Smooth muscle cell (in vitro differentiated cells): ENCODE results near the gene TRPM1. TPM values are rescaled to one million over a fixed set of nuclear protein-coding genes. Genes with fewer than 3 reads are reported as not detected.

ENCODE experiments used
- DNase-seq: peaks from one replicate; lab custom pipeline; 2025; ENCODE audit not compliant: unreplicated experiment; lab: John Stamatoyannopoulos, UW
- H2AFZ ChIP-seq: fragments of 200-600 bp; sonication (generic); 2 replicates; pipeline ENCODE4 v1.6.0; 2016; ENCODE audit warnings: antibody characterized with exemption, low read depth, mild to moderate bottlenecking
- H3F3A ChIP-seq: fragments of 200-600 bp; sonication (generic); 2 replicates; pipeline ENCODE4 v1.6.0; 2017; ENCODE audit warnings: antibody characterized with exemption, low read depth
- H3K27ac ChIP-seq: fragments of 200-600 bp; sonication (generic); 2 replicates; pipeline ENCODE4 v1.5.1; 2016; ENCODE audit warnings: low read depth, mild to moderate bottlenecking
- H3K27me3 ChIP-seq: fragments of 200-600 bp; sonication (generic); 2 replicates; pipeline ENCODE4 v1.6.1; 2016; ENCODE audit warnings: low read depth, mild to moderate bottlenecking
- H3K36me3 ChIP-seq: fragments of 200-600 bp; sonication (generic); 2 replicates; pipeline ENCODE4 v1.5.1; 2016; ENCODE audit warnings: low read depth
- H3K4me1 ChIP-seq: fragments of 200-600 bp; sonication (generic); 2 replicates; pipeline ENCODE4 v1.5.1; 2016; ENCODE audit warnings: low read depth
- H3K4me2 ChIP-seq: fragments of 200-600 bp; sonication (generic); 2 replicates; pipeline ENCODE4 v1.6.0; 2016; ENCODE audit warnings: mild to moderate bottlenecking
- H3K4me3 ChIP-seq: fragments of 200-600 bp; sonication (generic); 2 replicates; pipeline ENCODE4 v1.5.1; 2016; ENCODE audit warnings: mild to moderate bottlenecking
- H3K79me2 ChIP-seq: fragments of 200-600 bp; sonication (generic); 2 replicates; pipeline ENCODE4 v1.6.0; 2016; ENCODE audit warnings: low read depth, mild to moderate bottlenecking
- H3K9ac ChIP-seq: fragments of 200-600 bp; sonication (generic); 2 replicates; pipeline ENCODE4 v1.6.0; 2016; ENCODE audit warnings: low read depth
- H3K9me3 ChIP-seq: fragments of 200-600 bp; sonication (generic); replicated peaks from 2 replicates; pipeline ENCODE4 v1.5.1; 2016; ENCODE audit warnings: low read depth
- H4K20me1 ChIP-seq: fragments of 200-600 bp; sonication (generic); 2 replicates; pipeline ENCODE4 v1.6.0; 2016; ENCODE audit warnings: low read depth
- WGBS: methylation state at CpG from one replicate; pipeline ENCODE4 v1.1.7; 2016; ENCODE audit warnings: low lambda C conversion rate; 5-methylcytosine and 5-hydroxymethylcytosine counted together
- polyA plus RNA-seq: library from polyadenylated mRNA; unstranded; fragments of >200 nt; fragmentation: Nextera tagmentation; extraction: Ambion mirVana; gene quantifications from 2 replicates; pipeline ENCODE4 v1.2.1, GENCODE V29; 2016
- total RNA-seq: library from RNA; depleted of rRNA; stranded (reverse); fragments of >200 nt; gene quantifications from 2 replicates; pipeline ENCODE4 v1.2.3, GENCODE V29; 2014
- TF ChIP-seq, protein P1 (sequence below): fragments of 200-600 bp; sonication (generic); IDR thresholded peaks from 2 replicates; pipeline ENCODE4 v1.5.1; 2017; ENCODE audit warnings: borderline replicate concordance, mild to moderate bottlenecking, antibody characterized with exemption; ENCODE audit not compliant: insufficient read depth, poor library complexity, severe bottlenecking

The TRPM1 gene
- total and polyA plus RNA-seq, 2 experiments from 2014 or later: not detected

DNA sequence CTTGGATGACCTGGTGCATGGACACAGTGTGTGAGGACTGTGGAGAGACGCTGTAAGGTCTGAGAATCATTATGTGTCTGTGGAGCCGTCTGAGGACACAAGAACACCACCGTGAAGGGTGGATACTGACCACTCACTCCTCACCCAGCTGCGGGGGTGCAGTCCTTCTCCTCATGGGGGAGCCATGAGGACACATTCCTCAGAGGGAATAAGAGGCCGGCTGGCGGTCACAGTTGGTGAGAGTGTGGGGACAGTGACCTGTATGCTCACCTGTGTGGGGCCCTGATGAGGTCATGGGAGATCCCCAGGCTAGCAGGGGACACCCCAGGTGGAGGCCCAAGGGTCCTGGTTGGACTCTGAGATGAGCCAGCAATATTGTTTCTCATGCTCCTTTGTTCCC lies 2.5 kb upstream of the TRPM1 start:
- WGBS: 100% methylated on average over 6 of the region's 6 CpGs

DNA sequence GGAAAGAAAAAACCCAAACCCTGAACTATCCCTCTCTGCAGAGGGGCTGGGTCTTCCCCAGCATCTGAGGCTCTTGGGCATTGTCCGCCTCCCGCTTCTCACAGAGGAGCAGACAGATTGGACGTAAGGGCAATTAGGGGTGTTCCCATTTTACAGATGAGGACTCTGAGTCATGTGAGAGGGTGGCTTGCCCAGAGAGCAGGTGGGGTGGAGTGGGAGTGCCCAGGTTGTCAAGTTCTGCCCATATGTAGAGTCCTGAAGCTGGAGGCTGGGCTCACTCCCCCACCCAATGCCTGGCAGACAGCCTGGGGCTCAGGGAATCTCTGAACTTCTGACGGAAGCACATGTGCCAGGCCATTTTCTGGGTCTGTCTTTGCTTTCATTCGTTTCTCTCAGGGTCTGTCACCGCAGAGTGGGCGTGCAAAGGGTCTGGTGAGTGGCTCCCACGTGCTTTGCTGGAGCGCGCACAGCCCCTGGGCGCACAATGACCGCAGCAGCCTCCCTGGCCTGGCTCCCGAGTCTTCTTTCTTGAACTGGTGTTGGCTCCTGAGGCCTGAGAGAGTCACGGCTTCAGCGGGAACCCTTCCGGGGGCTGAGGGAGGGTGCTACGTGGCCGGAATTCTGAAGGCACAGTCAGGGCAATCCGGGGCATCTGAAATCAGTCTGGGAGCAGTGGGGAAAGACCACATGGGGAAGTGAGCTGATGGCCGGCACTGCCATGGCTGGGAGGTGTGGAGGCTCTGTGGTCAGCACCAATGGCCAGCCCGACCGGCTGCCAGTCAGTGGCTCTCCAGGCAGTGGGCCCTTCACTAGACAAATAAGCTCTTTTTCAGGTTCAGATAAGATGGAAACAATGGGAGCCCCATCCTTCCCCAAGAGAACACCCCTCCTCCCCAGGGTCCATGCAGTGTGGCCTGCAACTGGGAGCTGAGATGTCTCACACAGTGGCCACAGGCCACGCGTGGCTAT lies 1.1 kb upstream of the TRPM1 start:
- no peak overlapping the region for H2AFZ ChIP-seq
- DNase-seq: no peak
- H4K20me1 ChIP-seq: no peaks in the 10 kb centered on the region
- H3K4me3 ChIP-seq: no peak overlapping the region
- H3F3A ChIP-seq: peaks cover 5% of the 10 kb centered on the region
- no peak overlapping the region for H3K27ac ChIP-seq
- peaks cover 19% of the 10 kb centered on the region for H3K4me1 ChIP-seq
- TF ChIP-seq, protein P1, sequence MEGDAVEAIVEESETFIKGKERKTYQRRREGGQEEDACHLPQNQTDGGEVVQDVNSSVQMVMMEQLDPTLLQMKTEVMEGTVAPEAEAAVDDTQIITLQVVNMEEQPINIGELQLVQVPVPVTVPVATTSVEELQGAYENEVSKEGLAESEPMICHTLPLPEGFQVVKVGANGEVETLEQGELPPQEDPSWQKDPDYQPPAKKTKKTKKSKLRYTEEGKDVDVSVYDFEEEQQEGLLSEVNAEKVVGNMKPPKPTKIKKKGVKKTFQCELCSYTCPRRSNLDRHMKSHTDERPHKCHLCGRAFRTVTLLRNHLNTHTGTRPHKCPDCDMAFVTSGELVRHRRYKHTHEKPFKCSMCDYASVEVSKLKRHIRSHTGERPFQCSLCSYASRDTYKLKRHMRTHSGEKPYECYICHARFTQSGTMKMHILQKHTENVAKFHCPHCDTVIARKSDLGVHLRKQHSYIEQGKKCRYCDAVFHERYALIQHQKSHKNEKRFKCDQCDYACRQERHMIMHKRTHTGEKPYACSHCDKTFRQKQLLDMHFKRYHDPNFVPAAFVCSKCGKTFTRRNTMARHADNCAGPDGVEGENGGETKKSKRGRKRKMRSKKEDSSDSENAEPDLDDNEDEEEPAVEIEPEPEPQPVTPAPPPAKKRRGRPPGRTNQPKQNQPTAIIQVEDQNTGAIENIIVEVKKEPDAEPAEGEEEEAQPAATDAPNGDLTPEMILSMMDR: no peak
- WGBS: 94% methylated on average over 24 of the region's 24 CpGs
- H3K79me2 ChIP-seq: no peaks in the 10 kb centered on the region
- no peaks in the 10 kb centered on the region for H3K36me3 ChIP-seq
- H3K27me3 ChIP-seq: no peaks in the 10 kb centered on the region
- H3K4me2 ChIP-seq: no peak overlapping the region
- no peaks in the 10 kb centered on the region for H3K9me3 ChIP-seq
- H3K9ac ChIP-seq: no peak overlapping the region

More for the DNA sequence above, 2.5 kb upstream of the TRPM1 start:
- no peak for DNase-seq
- no peak overlapping the region for H3K9ac ChIP-seq
- H2AFZ ChIP-seq: no peak overlapping the region
- no peaks in the 10 kb centered on the region for H3K36me3 ChIP-seq
- no peaks in the 10 kb centered on the region for H3K79me2 ChIP-seq
- no peak overlapping the region for H3K4me2 ChIP-seq
- H3F3A ChIP-seq: peaks cover 13% of the 10 kb centered on the region
- no peak overlapping the region for H3K4me3 ChIP-seq
- H3K27me3 ChIP-seq: no peaks in the 10 kb centered on the region
- no peaks in the 10 kb centered on the region for H3K9me3 ChIP-seq
- H4K20me1 ChIP-seq: no peaks in the 10 kb centered on the region
- H3K4me1 ChIP-seq: peaks cover 16% of the 10 kb centered on the region
- H3K27ac ChIP-seq: no peak overlapping the region
- TF ChIP-seq, protein P1: no peak

- Histone ChIP-seq H3K9me3 (no peaks in the 10 kb centered on the region), H3K79me2 (no peaks in the 10 kb centered on the region), H3K27me3 (no peaks in the 10 kb centered on the region), H3K27ac (no peak overlapping the region), H4K20me1 (no peaks in the 10 kb centered on the region), H3K36me3 (no peaks in the 10 kb centered on the region), H3F3A (peaks cover 5% of the 10 kb centered on the region), H2AFZ (no peak overlapping the region), H3K9ac (no peak overlapping the region), H3K4me3 (no peak overlapping the region), H3K4me1 (peaks cover 19% of the 10 kb centered on the region), H3K4me2 (no peak overlapping the region)
- TF ChIP-seq, protein P1: no peak
- WGBS: 58% methylated on average over 3 of the region's 4 CpGs
- no peak for DNase-seq
These were observed 455 bp upstream of the TRPM1 start for GRCh38 chr15:31102039-31102321.

DNA sequence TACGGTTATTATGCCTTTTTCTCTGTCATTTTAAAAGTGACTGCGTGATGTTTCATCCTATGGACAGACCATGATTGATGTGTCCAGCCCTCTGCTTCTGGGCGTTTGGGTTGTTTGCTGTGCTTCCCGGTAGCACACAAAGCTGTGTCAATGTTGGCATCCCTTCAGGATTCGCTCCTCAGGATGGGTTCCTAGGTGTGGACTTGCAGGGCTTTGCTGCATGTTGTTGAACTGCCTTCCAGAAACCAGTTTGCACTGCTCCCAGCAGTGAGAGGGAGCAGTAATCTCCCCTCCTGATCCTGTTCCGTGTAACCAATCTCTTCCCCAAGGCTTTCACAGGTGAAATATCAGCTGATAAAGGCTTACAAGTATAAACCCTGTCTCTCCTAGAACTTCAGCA lies 787 bp downstream of the TRPM1 start:
- H4K20me1 ChIP-seq: no peaks in the 10 kb centered on the region
- WGBS: 90% methylated on average over 6 of the region's 6 CpGs
- TF ChIP-seq, protein P1: no peak
- H3K27me3 ChIP-seq: no peaks in the 10 kb centered on the region
- H3K9ac ChIP-seq: no peak overlapping the region
- DNase-seq: no peak
- H2AFZ ChIP-seq: no peak overlapping the region
- no peaks in the 10 kb centered on the region for H3K79me2 ChIP-seq
- no peak overlapping the region for H3K4me2 ChIP-seq
- H3K36me3 ChIP-seq: no peaks in the 10 kb centered on the region
- peaks cover 19% of the 10 kb centered on the region for H3K4me1 ChIP-seq
- no peaks in the 10 kb centered on the region for H3K9me3 ChIP-seq
- H3K27ac ChIP-seq: no peak overlapping the region
- H3F3A ChIP-seq: peaks cover 4% of the 10 kb centered on the region
- H3K4me3 ChIP-seq: no peak overlapping the region
